Mesendoderm (in vitro differentiated cells): ENCODE measurements around the gene ATP10A.
"Not testable (repeated sequence)": the region's sequence is repeated elsewhere in the genome, so short reads cannot be mapped to it uniquely, and the experiment has no call there.

ENCODE experiments used
- DNase-seq: peaks from one replicate; pipeline ENCODE4 v3.0.0; 2013
- H2AK5ac ChIP-seq: 2 replicates; pipeline ENCODE4 v1.6.1; 2013; ENCODE audit warnings: low read length, inconsistent platforms
- H2BK120ac ChIP-seq: 2 replicates; pipeline ENCODE4 v1.6.1; 2013; ENCODE audit warnings: low read depth, mild to moderate bottlenecking, low read length, moderate library complexity, mixed read lengths
- H2BK15ac ChIP-seq: replicated peaks from 2 replicates; pipeline ENCODE4 v1.6.1; 2013; ENCODE audit warnings: low read depth, mild to moderate bottlenecking, moderate library complexity
- H2BK5ac ChIP-seq: 2 replicates; pipeline ENCODE4 v1.6.1; 2013; ENCODE audit warnings: low read length, inconsistent platforms
- H3K18ac ChIP-seq: 2 replicates; pipeline ENCODE4 v1.6.1; 2013; ENCODE audit warnings: mild to moderate bottlenecking, low read length, mixed read lengths
- H3K23ac ChIP-seq: one replicate; pipeline ENCODE4 v1.6.1; 2013; ENCODE audit warnings: low read length
- H3K27ac ChIP-seq: 2 replicates; pipeline ENCODE4 v1.5.1; 2013; ENCODE audit warnings: low read depth, mild to moderate bottlenecking, inconsistent platforms, low read length, moderate library complexity
- H3K27me3 ChIP-seq: 2 replicates; pipeline ENCODE4 v1.6.1; 2013; ENCODE audit warnings: low read length, control low read depth, mild to moderate bottlenecking, inconsistent platforms; ENCODE audit not compliant: insufficient read depth, poor library complexity
- H3K36me3 ChIP-seq: 2 replicates; pipeline ENCODE4 v1.6.1; 2013; ENCODE audit warnings: low read length, inconsistent platforms; ENCODE audit not compliant: control insufficient read depth, insufficient read depth
- H3K4ac ChIP-seq: one replicate; pipeline ENCODE4 v1.6.1; 2013; ENCODE audit warnings: low read depth, mild to moderate bottlenecking, low read length, moderate library complexity
- H3K4me1 ChIP-seq: 2 replicates; pipeline ENCODE4 v1.6.1; 2013; ENCODE audit warnings: low read depth, low read length, inconsistent platforms; ENCODE audit not compliant: control insufficient read depth
- H3K4me2 ChIP-seq: 2 replicates; pipeline ENCODE4 v1.6.1; 2013; ENCODE audit warnings: low read length
- H3K4me3 ChIP-seq: 2 replicates; pipeline ENCODE4 v1.5.1; 2013; ENCODE audit warnings: mild to moderate bottlenecking, low read length
- H3K56ac ChIP-seq: one replicate; pipeline ENCODE4 v1.6.1; 2013; ENCODE audit warnings: low read length
- H3K79me1 ChIP-seq: 2 replicates; pipeline ENCODE4 v1.6.1; 2013; ENCODE audit warnings: low read length, inconsistent platforms
- H3K79me2 ChIP-seq: 2 replicates; pipeline ENCODE4 v1.6.1; 2013; ENCODE audit warnings: mild to moderate bottlenecking, low read length; ENCODE audit not compliant: control insufficient read depth, insufficient read depth
- H3K9ac ChIP-seq: 2 replicates; pipeline ENCODE4 v1.6.1; 2013; ENCODE audit warnings: low read length, inconsistent platforms
- H4K5ac ChIP-seq: one replicate; pipeline ENCODE4 v1.6.1; 2013; ENCODE audit warnings: low read length
- H4K8ac ChIP-seq: one replicate; pipeline ENCODE4 v1.6.1; 2013; ENCODE audit warnings: low read depth, mild to moderate bottlenecking, control low read depth, low read length, moderate library complexity
- WGBS: extraction: QIAGEN DNeasy Blood & Tissue Kit; methylation state at CpG from one replicate; pipeline ENCODE4 v1.1.7; 2013; ENCODE audit warnings: low lambda C conversion rate, missing lambda C conversion rate; ENCODE audit not compliant: insufficient coverage; ENCODE audit errors: extremely low coverage; 5-methylcytosine and 5-hydroxymethylcytosine counted together

ATP10A gene

DNA sequence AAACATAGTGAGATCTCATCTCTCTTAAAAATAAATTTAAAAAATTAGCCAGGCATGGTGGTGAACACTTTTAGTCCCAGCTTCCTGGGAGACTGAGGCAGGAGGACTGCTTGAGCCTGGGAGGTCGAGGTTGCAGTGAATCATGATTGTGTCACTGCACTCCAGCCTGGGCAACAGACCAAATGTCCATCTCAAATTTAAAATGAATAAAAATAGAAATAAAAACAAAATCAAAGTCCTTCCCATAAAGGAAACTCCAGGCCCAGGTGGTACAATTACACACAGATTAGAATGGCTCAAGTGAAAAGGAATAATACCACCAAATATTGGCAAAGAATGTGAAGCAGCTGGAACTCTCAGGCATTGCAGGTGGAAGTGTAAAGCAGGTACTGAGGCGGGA, 19.3 kb upstream of the ATP10A start:
- H3K9ac ChIP-seq: no peak overlapping the region
- no peak overlapping the region for H3K4me3 ChIP-seq
- H3K27ac ChIP-seq: no peak overlapping the region
- H3K18ac ChIP-seq: no peak overlapping the region
- H4K8ac ChIP-seq: no peak overlapping the region
- H3K23ac ChIP-seq: no peak overlapping the region
- H3K36me3 ChIP-seq: no peaks in the 10 kb centered on the region
- no peaks in the 10 kb centered on the region for H3K27me3 ChIP-seq
- no peak overlapping the region for H3K4me2 ChIP-seq
- no peak overlapping the region for H4K5ac ChIP-seq
- WGBS: no CpG with 5 or more reads among the region's 2 CpGs
- no peak overlapping the region for H2BK5ac ChIP-seq
- no peak overlapping the region for H3K56ac ChIP-seq
- no peaks in the 10 kb centered on the region for H3K79me1 ChIP-seq
- H2BK120ac ChIP-seq: no peak overlapping the region
- no peak overlapping the region for H2AK5ac ChIP-seq
- no peak overlapping the region for H2BK15ac ChIP-seq
- H3K4ac ChIP-seq: no peak overlapping the region
- DNase-seq: no peak
- no peaks in the 10 kb centered on the region for H3K4me1 ChIP-seq
- no peaks in the 10 kb centered on the region for H3K79me2 ChIP-seq

DNA sequence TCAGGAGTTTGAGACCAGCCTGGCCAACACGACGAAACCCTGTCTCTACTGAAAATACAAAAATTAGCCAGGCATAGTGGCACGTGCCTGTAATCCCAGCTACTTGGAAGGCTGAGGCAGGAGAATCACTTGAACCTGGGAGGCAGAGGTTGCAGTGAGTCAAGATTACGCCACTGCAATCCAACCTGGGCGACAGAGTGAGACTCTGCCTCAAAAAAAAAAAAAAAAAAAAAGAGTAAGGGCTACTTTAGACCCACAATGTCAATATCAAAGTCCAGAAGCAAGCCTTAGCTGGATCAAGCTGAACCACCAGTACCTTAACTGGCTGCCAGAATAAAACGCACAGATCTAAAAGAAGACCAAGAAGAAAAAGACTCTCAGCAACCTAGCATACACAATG, 17.8 kb upstream of the ATP10A start:
- H3K9ac ChIP-seq, H4K8ac ChIP-seq, H2BK120ac ChIP-seq, H3K18ac ChIP-seq, H3K79me1 ChIP-seq, H3K27me3 ChIP-seq, H3K23ac ChIP-seq, H2AK5ac ChIP-seq, H3K4me3 ChIP-seq, H4K5ac ChIP-seq, DNase-seq, H3K79me2 ChIP-seq, H3K27ac ChIP-seq, H2BK15ac ChIP-seq, H3K56ac ChIP-seq, H3K36me3 ChIP-seq, H3K4me2 ChIP-seq, H2BK5ac ChIP-seq, H3K4ac ChIP-seq, H3K4me1 ChIP-seq: not testable (repeated sequence)
- WGBS: no CpG with 5 or more reads among the region's 6 CpGs

DNA sequence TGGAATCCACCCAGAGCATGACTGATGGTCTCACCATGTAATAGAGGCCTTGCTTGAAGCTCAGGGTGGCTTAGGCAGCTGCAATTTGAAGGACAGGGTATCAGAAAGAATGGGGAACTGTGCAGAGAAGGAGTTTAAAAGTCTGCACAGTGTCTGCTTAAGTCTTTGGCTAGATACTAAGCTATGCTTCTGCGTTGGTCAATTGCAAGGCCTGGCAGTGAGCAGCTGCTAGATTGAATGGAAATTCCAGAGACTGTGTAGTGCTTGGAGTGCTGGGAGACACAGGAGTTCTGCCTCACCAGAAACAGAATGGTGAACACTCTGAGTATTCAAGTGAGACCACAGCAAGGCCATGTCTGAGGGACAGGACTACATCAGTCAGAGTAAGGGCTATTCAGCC, 17.3 kb upstream of the ATP10A start:
- Histone ChIP-seq H2BK120ac (no peak overlapping the region), H3K18ac (no peak overlapping the region), H4K5ac (no peak overlapping the region), H3K79me1 (no peaks in the 10 kb centered on the region), H3K4me3 (no peak overlapping the region), H3K79me2 (no peaks in the 10 kb centered on the region), H3K4ac (no peak overlapping the region), H3K23ac (no peak overlapping the region), H4K8ac (no peak overlapping the region), H2BK5ac (no peak overlapping the region), H3K4me1 (no peaks in the 10 kb centered on the region), H3K9ac (no peak overlapping the region), H2AK5ac (no peak overlapping the region), H3K27ac (no peak overlapping the region), H3K36me3 (no peaks in the 10 kb centered on the region), H3K4me2 (no peak overlapping the region), H3K27me3 (no peaks in the 10 kb centered on the region), H3K56ac (no peak overlapping the region), H2BK15ac (no peak overlapping the region)
- no peak for DNase-seq
- no CpG with 5 or more reads among the region's 1 CpG for WGBS

DNA sequence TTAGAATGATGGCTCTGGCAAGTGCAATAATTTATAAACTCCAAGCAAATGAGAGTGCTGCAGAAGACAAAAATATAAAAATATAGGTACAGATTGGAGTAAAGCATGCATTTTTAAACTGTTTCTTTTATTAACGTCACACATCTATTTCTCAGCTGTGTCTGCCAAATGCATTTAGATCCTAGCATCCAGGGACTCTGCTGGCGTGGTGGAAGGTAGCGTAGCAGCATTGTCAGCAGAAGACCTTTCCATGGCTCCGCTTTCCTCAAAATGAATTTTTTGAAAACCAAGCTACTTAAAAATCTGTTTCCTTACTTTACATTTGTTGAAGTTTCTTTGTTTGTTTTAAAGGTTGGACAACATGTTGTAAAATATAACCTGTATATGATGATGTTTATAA, 16.3 kb upstream of the ATP10A start:
- Histone ChIP-seq H3K36me3 (no peaks in the 10 kb centered on the region), H3K79me1 (no peaks in the 10 kb centered on the region), H2BK120ac (no peak overlapping the region), H2AK5ac (no peak overlapping the region), H3K4ac (no peak overlapping the region), H3K4me3 (no peak overlapping the region), H3K27ac (no peak overlapping the region), H3K4me2 (no peak overlapping the region), H3K18ac (no peak overlapping the region), H2BK15ac (no peak overlapping the region), H3K4me1 (no peaks in the 10 kb centered on the region), H2BK5ac (no peak overlapping the region), H3K27me3 (no peaks in the 10 kb centered on the region), H3K23ac (no peak overlapping the region), H4K5ac (no peak overlapping the region), H3K56ac (no peak overlapping the region), H3K9ac (no peak overlapping the region), H4K8ac (no peak overlapping the region), H3K79me2 (no peaks in the 10 kb centered on the region)
- WGBS: no CpG with 5 or more reads among the region's 4 CpGs
- no peak for DNase-seq

DNA sequence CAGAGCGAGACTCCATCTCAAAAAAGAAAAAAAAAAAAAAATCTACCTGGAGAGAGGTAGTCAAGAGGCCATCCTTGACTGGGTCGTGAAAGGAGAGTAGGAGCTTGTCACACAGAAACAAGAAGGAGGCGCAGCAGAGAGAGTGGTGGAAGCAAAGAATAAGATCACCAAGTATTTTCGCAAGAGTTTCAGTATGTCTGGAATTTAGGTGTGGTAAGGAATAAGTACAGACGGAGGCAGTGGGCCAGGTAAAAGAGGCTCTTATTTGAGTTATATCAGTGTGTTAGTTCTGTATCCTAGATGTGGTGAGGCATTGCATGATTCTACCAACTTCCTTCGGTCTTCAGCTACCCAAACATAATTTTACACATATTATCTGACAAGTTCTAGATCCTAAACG, 14.6 kb upstream of the ATP10A start:
- H3K4me1 ChIP-seq: no peaks in the 10 kb centered on the region
- no peaks in the 10 kb centered on the region for H3K27me3 ChIP-seq
- no peak for DNase-seq
- no peak overlapping the region for H3K23ac ChIP-seq
- H3K9ac ChIP-seq: no peak overlapping the region
- H3K4ac ChIP-seq: no peak overlapping the region
- no peaks in the 10 kb centered on the region for H3K36me3 ChIP-seq
- H3K79me2 ChIP-seq: no peaks in the 10 kb centered on the region
- no peak overlapping the region for H3K4me3 ChIP-seq
- no peak overlapping the region for H4K5ac ChIP-seq
- no peak overlapping the region for H2BK120ac ChIP-seq
- H3K4me2 ChIP-seq: no peak overlapping the region
- no peak overlapping the region for H3K18ac ChIP-seq
- no peak overlapping the region for H2BK15ac ChIP-seq
- WGBS: no CpG with 5 or more reads among the region's 7 CpGs
- no peak overlapping the region for H4K8ac ChIP-seq
- no peak overlapping the region for H3K27ac ChIP-seq
- H2AK5ac ChIP-seq: no peak overlapping the region
- H2BK5ac ChIP-seq: no peak overlapping the region
- H3K79me1 ChIP-seq: no peaks in the 10 kb centered on the region
- H3K56ac ChIP-seq: no peak overlapping the region

DNA sequence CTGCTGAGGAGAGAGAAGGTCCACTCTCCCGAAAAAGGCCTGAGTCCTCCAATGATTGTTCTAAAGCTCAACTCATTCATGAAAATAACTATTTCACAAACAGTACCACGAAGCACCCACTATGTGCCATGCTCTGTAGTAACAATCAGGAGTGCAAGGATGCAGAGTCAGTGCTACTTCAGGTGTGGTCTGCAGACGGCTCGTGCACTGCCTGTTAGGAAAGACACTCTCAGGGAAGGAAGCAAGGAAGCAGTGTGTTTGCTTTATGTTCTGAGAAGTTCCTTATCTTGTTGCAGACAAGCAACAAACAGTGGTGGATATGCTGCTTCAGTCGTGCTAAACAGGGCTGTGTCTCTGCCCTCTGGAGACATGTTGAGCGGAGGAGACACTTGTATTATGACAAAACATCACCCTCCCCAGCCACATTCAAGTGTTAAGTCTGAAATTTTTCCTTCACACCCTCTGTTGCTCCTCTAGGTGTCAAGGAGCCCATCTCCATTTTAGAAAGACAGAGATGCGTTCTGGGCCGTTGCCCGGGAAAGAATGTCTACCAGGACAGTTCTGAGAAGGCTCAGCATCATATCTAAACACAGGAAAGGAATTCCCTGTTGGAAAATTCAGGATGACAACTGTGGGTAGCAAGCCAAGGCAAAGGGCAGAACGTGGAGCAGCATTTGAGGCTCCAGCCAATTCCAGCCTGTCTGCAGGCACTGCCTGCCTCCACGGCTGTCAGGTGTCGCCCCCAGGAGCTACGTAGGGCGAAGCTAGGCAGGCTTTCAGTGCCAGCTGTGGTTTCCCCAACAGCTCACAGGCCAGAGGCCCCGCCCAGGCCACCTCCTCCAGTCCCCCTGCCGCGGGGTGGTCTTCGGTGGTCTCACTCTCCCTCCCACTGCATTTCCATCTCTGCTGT, 13.4 kb upstream of the ATP10A start:
- Histone ChIP-seq H3K23ac (no peak overlapping the region), H3K9ac (no peak overlapping the region), H4K5ac (no peak overlapping the region), H3K4me3 (no peak overlapping the region), H3K4me1 (no peaks in the 10 kb centered on the region), H3K4me2 (no peak overlapping the region), H3K18ac (no peak overlapping the region), H3K56ac (no peak overlapping the region), H3K27ac (no peak overlapping the region), H3K79me2 (no peaks in the 10 kb centered on the region), H3K36me3 (no peaks in the 10 kb centered on the region), H3K79me1 (no peaks in the 10 kb centered on the region), H2AK5ac (no peak overlapping the region), H2BK5ac (no peak overlapping the region), H2BK120ac (no peak overlapping the region), H3K4ac (no peak overlapping the region), H2BK15ac (no peak overlapping the region), H3K27me3 (no peaks in the 10 kb centered on the region), H4K8ac (no peak overlapping the region)
- no peak for DNase-seq
- WGBS: no CpG with 5 or more reads among the region's 18 CpGs
